ENCODE measurements around the gene CTIF. TPM values are rescaled to one million over a fixed set of nuclear protein-coding genes. Genes with fewer than 3 reads are reported as not detected.

Gene CTIF
- polyA plus RNA-seq, 3 donors: 0.38 to 8.7 (median 1.2) TPM

DNA sequence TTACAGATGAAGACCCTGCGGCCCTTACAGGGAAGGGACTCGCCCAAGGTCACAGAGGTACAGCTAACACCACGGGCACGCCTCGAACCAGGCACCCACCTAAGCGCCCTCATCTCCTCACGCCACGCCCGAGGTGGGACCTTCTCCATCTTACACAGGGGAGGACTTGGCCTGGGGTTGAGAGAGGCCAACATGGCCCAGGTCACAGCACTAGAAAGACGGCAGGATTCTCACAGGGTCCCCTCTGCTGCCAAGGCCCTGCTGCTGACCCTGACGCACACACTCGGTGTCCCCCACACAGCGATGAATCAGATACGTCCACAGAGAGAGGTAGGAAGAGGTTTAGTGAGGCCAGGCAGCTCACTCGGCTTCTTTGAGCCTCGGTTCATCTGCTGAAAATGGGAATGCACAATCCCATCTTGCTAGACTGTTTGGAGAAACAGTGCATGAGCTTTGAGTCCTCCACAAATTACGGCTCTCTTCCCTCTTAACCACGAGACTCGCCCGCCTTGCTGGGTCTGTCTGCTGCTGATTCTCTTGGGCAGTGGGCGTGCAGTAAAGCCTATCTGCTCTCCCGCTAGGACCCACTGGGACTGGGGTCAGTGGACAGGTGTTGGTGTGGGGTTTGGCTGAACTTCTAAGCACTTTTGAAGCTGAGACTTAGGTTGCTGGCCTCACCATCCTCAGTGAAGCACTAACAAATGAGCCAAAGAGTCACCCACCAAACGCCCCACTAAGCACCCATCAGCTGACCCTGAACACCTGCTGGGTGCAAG lies 332.7 kb downstream of the CTIF start:
- no peak overlapping the region for H3K9ac ChIP-seq (ENCODE audit: insufficient read depth, low read length, poor library complexity, severe bottlenecking)
- H3K4me3 ChIP-seq (replicated peaks in 1 of 3; ENCODE audit: low read depth in 2 of 3, low read length in 3 of 3): no peak overlapping the region
- no peak for DNase-seq
- TF ChIP-seq, protein P1, sequence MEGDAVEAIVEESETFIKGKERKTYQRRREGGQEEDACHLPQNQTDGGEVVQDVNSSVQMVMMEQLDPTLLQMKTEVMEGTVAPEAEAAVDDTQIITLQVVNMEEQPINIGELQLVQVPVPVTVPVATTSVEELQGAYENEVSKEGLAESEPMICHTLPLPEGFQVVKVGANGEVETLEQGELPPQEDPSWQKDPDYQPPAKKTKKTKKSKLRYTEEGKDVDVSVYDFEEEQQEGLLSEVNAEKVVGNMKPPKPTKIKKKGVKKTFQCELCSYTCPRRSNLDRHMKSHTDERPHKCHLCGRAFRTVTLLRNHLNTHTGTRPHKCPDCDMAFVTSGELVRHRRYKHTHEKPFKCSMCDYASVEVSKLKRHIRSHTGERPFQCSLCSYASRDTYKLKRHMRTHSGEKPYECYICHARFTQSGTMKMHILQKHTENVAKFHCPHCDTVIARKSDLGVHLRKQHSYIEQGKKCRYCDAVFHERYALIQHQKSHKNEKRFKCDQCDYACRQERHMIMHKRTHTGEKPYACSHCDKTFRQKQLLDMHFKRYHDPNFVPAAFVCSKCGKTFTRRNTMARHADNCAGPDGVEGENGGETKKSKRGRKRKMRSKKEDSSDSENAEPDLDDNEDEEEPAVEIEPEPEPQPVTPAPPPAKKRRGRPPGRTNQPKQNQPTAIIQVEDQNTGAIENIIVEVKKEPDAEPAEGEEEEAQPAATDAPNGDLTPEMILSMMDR (IDR thresholded peaks at IDR 0.05): no peak
- H3K9me3 Mint-ChIP-seq: peaks cover 0 to 6% (median 0%) of the 10 kb centered on the region in 7 donors
- no peaks in the 10 kb centered on the region for H3K36me3 Mint-ChIP-seq
- no peaks in the 10 kb centered on the region for H3K27me3 ChIP-seq (ENCODE audit: control insufficient read depth in 2 of 2, insufficient read depth in 2 of 2, low read length in 2 of 2)
- peaks cover 7 to 16% (median 9%) of the 10 kb centered on the region in 3 donors for H3K27me3 Mint-ChIP-seq (ENCODE audit: low read depth in 3 of 3)
- H4K20me1 ChIP-seq (ENCODE audit: insufficient read depth, low read length): no peaks in the 10 kb centered on the region
- H2AFZ ChIP-seq (ENCODE audit: insufficient read depth, low read depth, low read length, poor library complexity, severe bottlenecking): no peak overlapping the region
- H3K27ac ChIP-seq (ENCODE audit: low read depth in 1 of 2, low read length in 2 of 2): no peak overlapping the region
- H3K4me3 Mint-ChIP-seq: peak overlapping the region in 1 of 2 donors; percentile 53
- H3K79me2 ChIP-seq (ENCODE audit: insufficient read depth, low read length): no peaks in the 10 kb centered on the region
- H3K36me3 ChIP-seq (replicated peaks in 1 of 2; ENCODE audit: control insufficient read depth in 1 of 2, insufficient read depth in 2 of 2, low read length in 2 of 2): no peaks in the 10 kb centered on the region
- WGBS (ENCODE audit: insufficient coverage): 92% methylated on average over 15 of the region's 23 CpGs
- H3K4me2 ChIP-seq (replicated peaks; ENCODE audit: extremely low read depth, low read length, poor library complexity, severe bottlenecking): no peak overlapping the region
- intact Hi-C loops (cut with micrococcal nuclease): no loop called here
- H3K4me1 Mint-ChIP-seq: peaks cover 35% of the 10 kb centered on the region
- peak overlapping the region in 5 of 7 donors; percentile 51 to 83 (median 57) for H3K27ac Mint-ChIP-seq
- H3K9me3 ChIP-seq (replicated peaks in 1 of 2; ENCODE audit: control insufficient read depth in 1 of 2, insufficient read depth in 1 of 2, low read length in 2 of 2): no peaks in the 10 kb centered on the region
- peaks cover 15 to 24% of the 10 kb centered on the region in 2 donors for H3K4me1 ChIP-seq (ENCODE audit: control insufficient read depth in 1 of 2, insufficient read depth in 2 of 2, low read length in 2 of 2)

- TF ChIP-seq, protein P1 (IDR thresholded peaks at IDR 0.05): no peak
- Histone ChIP-seq H3K27me3 (ENCODE audit: control insufficient read depth in 2 of 2, insufficient read depth in 2 of 2, low read length in 2 of 2) (no peaks in the 10 kb centered on the region), H3K79me2 (ENCODE audit: insufficient read depth, low read length) (no peaks in the 10 kb centered on the region), H3K4me1 (ENCODE audit: control insufficient read depth in 1 of 2, insufficient read depth in 2 of 2, low read length in 2 of 2) (peaks cover 15 to 24% of the 10 kb centered on the region in 2 donors), H2AFZ (ENCODE audit: insufficient read depth, low read depth, low read length, poor library complexity, severe bottlenecking) (no peak overlapping the region), H3K4me2 (replicated peaks; ENCODE audit: extremely low read depth, low read length, poor library complexity, severe bottlenecking) (no peak overlapping the region), H3K36me3 (replicated peaks in 1 of 2; ENCODE audit: control insufficient read depth in 1 of 2, insufficient read depth in 2 of 2, low read length in 2 of 2) (no peaks in the 10 kb centered on the region), H3K27ac (ENCODE audit: low read depth in 1 of 2, low read length in 2 of 2) (peak overlapping the region in 1 of 2 donors; percentile 30), H3K9me3 (replicated peaks in 1 of 2; ENCODE audit: control insufficient read depth in 1 of 2, insufficient read depth in 1 of 2, low read length in 2 of 2) (no peaks in the 10 kb centered on the region), H3K4me3 (replicated peaks in 1 of 3; ENCODE audit: low read depth in 2 of 3, low read length in 3 of 3) (no peak overlapping the region), H4K20me1 (ENCODE audit: insufficient read depth, low read length) (no peaks in the 10 kb centered on the region), H3K9ac (ENCODE audit: insufficient read depth, low read length, poor library complexity, severe bottlenecking) (no peak overlapping the region)
- Mint-ChIP-seq H3K36me3 (no peaks in the 10 kb centered on the region), H3K27ac (peak overlapping the region; percentile 21 to 91 (median 83)), H3K4me3 (no peak overlapping the region), H3K9me3 (peaks cover 0 to 3% (median 0%) of the 10 kb centered on the region in 7 donors), H3K27me3 (ENCODE audit: low read depth in 3 of 3) (peaks cover 7 to 17% (median 9%) of the 10 kb centered on the region in 3 donors), H3K4me1 (peaks cover 35% of the 10 kb centered on the region)
- intact Hi-C loops (cut with micrococcal nuclease): no loop called here
- 89% methylated on average over 15 of the region's 20 CpGs for WGBS (ENCODE audit: insufficient coverage)
- DNase-seq: peak in 2 of 3 donors; percentile 53
Observed at GRCh38 chr18:48872234-48873145, 333.7 kb downstream of the CTIF start.
